ENCODE measurements around the gene EXOC4.
"Not testable (repeated sequence)": the region's sequence is repeated elsewhere in the genome, so short reads cannot be mapped to it uniquely, and the experiment has no call there.

The EXOC4 gene

GRCh38 chr7:133584956-133585668, 332.2 kb downstream of the EXOC4 start:
- DNase-seq = no peak

GRCh38 chr7:133586253-133586652, 333.4 kb downstream of the EXOC4 start:
- DNase-seq = no peak

- DNase-seq = no peak
These were observed 335.0 kb downstream of the EXOC4 start for GRCh38 chr7:133587903-133588302.

- DNase-seq = no peak
These were observed 337.9 kb downstream of the EXOC4 start for GRCh38 chr7:133590795-133591194.

- DNase-seq = no peak
These were observed 338.9 kb downstream of the EXOC4 start for GRCh38 chr7:133591704-133592340.

- no peak for DNase-seq
These were observed 340.7 kb downstream of the EXOC4 start for GRCh38 chr7:133593561-133593960.

GRCh38 chr7:133601617-133602016, 348.7 kb downstream of the EXOC4 start:
- no peak for DNase-seq

GRCh38 chr7:133602291-133602690, 349.4 kb downstream of the EXOC4 start:
- DNase-seq = no peak

- no peak for DNase-seq
These were observed 354.1 kb downstream of the EXOC4 start for GRCh38 chr7:133606991-133607390.

- no peak for DNase-seq
These were observed 356.9 kb downstream of the EXOC4 start for GRCh38 chr7:133609806-133610205.

- DNase-seq = no peak
These were observed 359.1 kb downstream of the EXOC4 start for GRCh38 chr7:133611955-133612354.

- DNase-seq = no peak
These were observed 360.4 kb downstream of the EXOC4 start for GRCh38 chr7:133613250-133613790.

- DNase-seq = no peak
These were observed 361.4 kb downstream of the EXOC4 start for GRCh38 chr7:133614251-133614650.

GRCh38 chr7:133618970-133619369, 366.1 kb downstream of the EXOC4 start:
- DNase-seq = no peak

- no peak for DNase-seq
These were observed 366.6 kb downstream of the EXOC4 start for GRCh38 chr7:133619491-133619890.

GRCh38 chr7:133623721-133624120, 370.8 kb downstream of the EXOC4 start:
- DNase-seq = no peak

- DNase-seq = no peak
These were observed 372.2 kb downstream of the EXOC4 start for GRCh38 chr7:133625046-133625445.

GRCh38 chr7:133629701-133630100, 376.8 kb downstream of the EXOC4 start:
- DNase-seq = no peak

- DNase-seq = no peak
These were observed 380.2 kb downstream of the EXOC4 start for GRCh38 chr7:133633055-133633454.

GRCh38 chr7:133635541-133635940, 382.7 kb downstream of the EXOC4 start:
- DNase-seq = no peak

GRCh38 chr7:133638857-133639256, 386.0 kb downstream of the EXOC4 start:
- no peak for DNase-seq

- no peak for DNase-seq
These were observed 388.6 kb downstream of the EXOC4 start for GRCh38 chr7:133641436-133641835.

GRCh38 chr7:133642907-133643306, 390.0 kb downstream of the EXOC4 start:
- no peak for DNase-seq

GRCh38 chr7:133643652-133644051, 390.8 kb downstream of the EXOC4 start:
- DNase-seq = not testable (repeated sequence)

Measured in stimulated activated CD8-positive, alpha-beta memory T cell treated with anti-CD3 and anti-CD28 coated beads, Interleukin-4, amount 100 ng/mL, for 48 hours (primary cell).